Lung (tissue), 12 donors: ENCODE data around the gene KIFAP3. TPM values are rescaled to one million over a fixed set of nuclear protein-coding genes. Genes with fewer than 3 reads are reported as not detected.
"Not testable (repeated sequence)": the region's sequence is repeated elsewhere in the genome, so short reads cannot be mapped to it uniquely, and the experiment has no call there.

Source experiments
- ATAC-seq: fragments of 200-7000 bp; cut with Tn5 transposase; one replicate; pipeline ENCODE4 v1.9.1; 2020; ENCODE audit warnings: moderate number of reproducible peaks; ENCODE audit not compliant: insufficient read depth, low FRiP score
- DNase-seq, 3 donors: peaks; one replicate each; pipeline ENCODE4 v3.0.0-alpha.2; 2013 to 2017
- H3K27ac ChIP-seq, 2 donors: one replicate each; pipeline ENCODE4 v1.5.1; 2013; ENCODE audit warnings: mild to moderate bottlenecking in 2 of 2, moderate library complexity in 2 of 2, control low read depth in 1 of 2, inconsistent platforms in 1 of 2, low read depth in 1 of 2, low read length in 1 of 2
- H3K27me3 ChIP-seq, 3 donors: one replicate each; pipeline ENCODE4 v1.5.1; 2013; ENCODE audit warnings: low read length in 2 of 3; ENCODE audit not compliant: control insufficient read depth in 3 of 3, insufficient read depth in 3 of 3
- H3K36me3 ChIP-seq, 4 donors: one replicate each; pipeline ENCODE4 v1.5.1; 2013; ENCODE audit warnings: low read length in 4 of 4, mild to moderate bottlenecking in 1 of 4, moderate library complexity in 1 of 4; ENCODE audit not compliant: control insufficient read depth in 4 of 4, insufficient read depth in 4 of 4
- H3K4me1 ChIP-seq, 5 donors: one replicate each; pipeline ENCODE4 v1.5.1; 2013; ENCODE audit warnings: low read length in 5 of 5, mild to moderate bottlenecking in 2 of 5, moderate library complexity in 1 of 5; ENCODE audit not compliant: control insufficient read depth in 5 of 5, insufficient read depth in 5 of 5
- H3K4me3 ChIP-seq: one replicate; pipeline ENCODE4 v1.5.1; 2013; ENCODE audit warnings: mild to moderate bottlenecking, control low read depth, moderate library complexity
- H3K9ac ChIP-seq, 2 donors: one replicate each; pipeline ENCODE4 v1.5.1; 2013; ENCODE audit warnings: low read length in 2 of 2, control low read depth in 1 of 2; ENCODE audit not compliant: insufficient read depth in 1 of 2
- H3K9me3 ChIP-seq, 4 donors: one replicate each; pipeline ENCODE4 v1.5.1; 2013; ENCODE audit warnings: low read length in 3 of 4, mild to moderate bottlenecking in 1 of 4, moderate library complexity in 1 of 4; ENCODE audit not compliant: control insufficient read depth in 4 of 4, insufficient read depth in 3 of 4
- CTCF ChIP-seq: IDR thresholded peaks from 2 replicates; pipeline ENCODE4 v1.5.1; 2012; ENCODE audit warnings: mild to moderate bottlenecking; ENCODE audit errors: control extremely low read depth, extremely low read depth
- WGBS, 2 donors: extraction: QIAGEN DNeasy Blood & Tissue Kit; methylation state at CpG; one replicate each; pipeline ENCODE4 v1.1.7; 2013; 5-methylcytosine and 5-hydroxymethylcytosine counted together
- polyA plus RNA-seq, 2 donors: library from polyadenylated mRNA; stranded (reverse); fragments of 200-250 nt; gene quantifications; one replicate each; pipeline ENCODE4 v1.2.1, GENCODE V29; 2013
- total RNA-seq, 2 donors: library from RNA; depleted of rRNA in 1 of 2; stranded (reverse); fragments of >200 nt in 1 of 2; gene quantifications; one replicate each; pipeline ENCODE4 v1.2.1, GENCODE V29; 2014 to 2021
- donor health status: control.
- donor health status: control.
- donor health status: Bipolar disorder and iron deficiency.
- donor health status: healthy.
- donor health status: DM: yes; HTN: yes; CAD: no.

The KIFAP3 gene
- total and polyA plus RNA-seq, 4 donors, result 11.5 to 48.4 (median 17.3) TPM

- peaks cover 0 to 2% (median 0%) of the 10 kb centered on the region in 4 donors for H3K9me3 ChIP-seq
- TF ChIP-seq CTCF, result no peak
- no peak for DNase-seq
- H3K36me3 ChIP-seq, result no peaks in the 10 kb centered on the region
- 85 to 89% methylated on average over 1 of the region's 1 CpG for WGBS, 2 donors
- H3K27ac ChIP-seq, result no peak overlapping the region
- H3K4me1 ChIP-seq, result peaks cover 0 to 14% (median 0%) of the 10 kb centered on the region in 5 donors
- H3K4me3 ChIP-seq, result no peak overlapping the region
- no peak for ATAC-seq
- H3K9ac ChIP-seq, result no peak overlapping the region
- H3K27me3 ChIP-seq, result no peaks in the 10 kb centered on the region
These were observed 3.4 kb upstream of the KIFAP3 start for GRCh38 chr1:170077926-170078325.

- DNase-seq, H3K27ac ChIP-seq, H3K9me3 ChIP-seq, ATAC-seq, H3K4me3 ChIP-seq, H3K27me3 ChIP-seq, H3K36me3 ChIP-seq, H3K9ac ChIP-seq: not testable (repeated sequence)
- WGBS, 2 donors, result 90 to 93% methylated on average over 5 of the region's 5 CpGs
- peaks cover 0 to 14% (median 0%) of the 10 kb centered on the region in 5 donors for H3K4me1 ChIP-seq
These were observed 2.5 kb upstream of the KIFAP3 start for GRCh38 chr1:170076952-170077351.

- H3K27me3 ChIP-seq, result no peaks in the 10 kb centered on the region
- no peak overlapping the region for H3K9ac ChIP-seq
- H3K36me3 ChIP-seq, result peaks cover 0 to 3% (median 0%) of the 10 kb centered on the region in 4 donors
- H3K4me1 ChIP-seq, result peaks cover 0 to 14% (median 0%) of the 10 kb centered on the region in 5 donors
- peaks cover 0 to 2% (median 0%) of the 10 kb centered on the region in 4 donors for H3K9me3 ChIP-seq
- DNase-seq, result no peak
- H3K27ac ChIP-seq, result no peak overlapping the region
- ATAC-seq, result no peak
- TF ChIP-seq CTCF, result no peak
- no peak overlapping the region for H3K4me3 ChIP-seq
These were observed 1.7 kb upstream of the KIFAP3 start for GRCh38 chr1:170076199-170076598.

GRCh38 chr1:170075186-170075585 lies 691 bp upstream of the KIFAP3 start:
- Histone ChIP-seq H3K9me3 (peaks cover 0 to 2% (median 0%) of the 10 kb centered on the region in 4 donors), H3K36me3 (peaks cover 0 to 3% (median 0%) of the 10 kb centered on the region in 4 donors), H3K27me3 (no peaks in the 10 kb centered on the region), H3K4me1 (peaks cover 0 to 14% (median 0%) of the 10 kb centered on the region in 5 donors), H3K9ac (peak overlapping the region in 1 of 2 donors; percentile 90), H3K27ac (peak overlapping the region in 1 of 2 donors; percentile 87), H3K4me3 (no peak overlapping the region)
- TF ChIP-seq CTCF, result no peak
- 89 to 93% methylated on average over 3 of the region's 3 CpGs for WGBS, 2 donors
- no peak for ATAC-seq
- DNase-seq, result peak in 1 of 3 donors; percentile 9
